Stimulated activated CD4-positive, alpha-beta T cell treated with anti-CD3 and anti-CD28 coated beads, TNF-alpha, amount 100 ng/mL, for 48 hours (primary cell): ENCODE data around the gene KLB.
"Not testable (repeated sequence)": the region's sequence is repeated elsewhere in the genome, so short reads cannot be mapped to it uniquely, and the experiment has no call there.

ENCODE experiments used
- DNase-seq, 3 donors: peaks; one replicate each; pipeline ENCODE4 v3.0.0-alpha.2; 2020; ENCODE audit warnings: low read depth in 3 of 3

The KLB gene

GRCh38 chr4:39426728-39427127, 20.0 kb downstream of the KLB start:
- DNase-seq: no peak

DNA sequence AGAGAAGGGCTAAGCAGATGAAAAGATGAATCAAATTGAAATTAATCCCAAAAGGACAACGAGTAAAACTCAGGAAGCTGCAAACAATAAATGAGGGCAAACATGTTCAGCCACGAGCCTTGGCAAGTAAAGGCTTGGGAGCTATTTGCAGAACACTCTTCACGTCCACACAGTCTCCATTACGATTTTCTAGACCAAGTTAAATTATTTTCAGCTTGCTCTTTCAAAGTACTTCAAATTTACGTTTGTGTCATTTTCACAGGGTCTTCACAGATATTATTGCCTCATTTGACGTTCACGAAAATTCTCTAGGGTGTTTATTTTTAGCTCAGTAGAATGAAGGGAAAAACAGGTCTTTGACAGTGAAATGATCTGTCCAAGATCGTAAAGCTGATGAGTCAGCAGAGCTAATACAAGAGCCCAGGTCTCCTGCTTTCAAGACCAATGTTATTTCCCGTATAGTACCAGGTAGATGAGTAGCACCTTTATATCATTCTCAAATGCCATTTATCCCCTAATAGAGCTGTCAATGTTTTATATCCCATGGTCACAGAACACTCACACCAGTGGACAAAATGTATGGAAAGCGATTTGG, 20.9 kb downstream of the KLB start:
- no peak for DNase-seq

- no peak for DNase-seq
Observed at GRCh38 chr4:39429476-39430334, 23.0 kb downstream of the KLB start.

- DNase-seq: no peak
Observed at GRCh38 chr4:39433878-39434492, 27.3 kb downstream of the KLB start.

GRCh38 chr4:39435659-39436563, 29.2 kb downstream of the KLB start:
- no peak for DNase-seq

- no peak for DNase-seq
Observed at GRCh38 chr4:39441593-39441992, 34.9 kb downstream of the KLB start.

DNA sequence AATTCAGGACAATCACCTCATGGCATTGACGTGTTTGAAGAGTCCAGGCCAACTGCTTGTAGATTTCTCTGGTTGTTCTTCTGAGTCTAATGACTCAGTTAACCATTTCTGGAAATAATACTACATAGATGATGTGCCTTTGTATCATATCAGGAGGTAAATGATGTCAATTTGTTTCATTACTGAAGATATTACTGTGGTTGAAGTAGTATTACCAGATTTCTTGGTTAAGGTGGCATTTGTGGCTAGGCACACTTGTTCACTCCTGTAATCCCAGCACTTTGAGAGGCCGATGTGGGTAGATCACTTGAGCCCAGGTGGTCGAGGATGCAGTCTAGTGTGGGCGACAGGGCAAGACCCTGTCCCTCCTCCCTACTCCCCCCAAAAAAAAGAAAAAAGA, 36.3 kb downstream of the KLB start:
- DNase-seq: no peak

DNA sequence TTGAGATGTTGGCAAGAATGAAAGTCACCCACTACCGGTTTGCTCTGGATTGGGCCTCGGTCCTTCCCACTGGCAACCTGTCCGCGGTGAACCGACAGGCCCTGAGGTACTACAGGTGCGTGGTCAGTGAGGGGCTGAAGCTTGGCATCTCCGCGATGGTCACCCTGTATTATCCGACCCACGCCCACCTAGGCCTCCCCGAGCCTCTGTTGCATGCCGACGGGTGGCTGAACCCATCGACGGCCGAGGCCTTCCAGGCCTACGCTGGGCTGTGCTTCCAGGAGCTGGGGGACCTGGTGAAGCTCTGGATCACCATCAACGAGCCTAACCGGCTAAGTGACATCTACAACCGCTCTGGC, 39.7 kb downstream of the KLB start:
- DNase-seq: no peak

- DNase-seq: peak in 1 of 3 donors; percentile 45
Observed at GRCh38 chr4:39446842-39447573, 40.3 kb downstream of the KLB start.

DNA sequence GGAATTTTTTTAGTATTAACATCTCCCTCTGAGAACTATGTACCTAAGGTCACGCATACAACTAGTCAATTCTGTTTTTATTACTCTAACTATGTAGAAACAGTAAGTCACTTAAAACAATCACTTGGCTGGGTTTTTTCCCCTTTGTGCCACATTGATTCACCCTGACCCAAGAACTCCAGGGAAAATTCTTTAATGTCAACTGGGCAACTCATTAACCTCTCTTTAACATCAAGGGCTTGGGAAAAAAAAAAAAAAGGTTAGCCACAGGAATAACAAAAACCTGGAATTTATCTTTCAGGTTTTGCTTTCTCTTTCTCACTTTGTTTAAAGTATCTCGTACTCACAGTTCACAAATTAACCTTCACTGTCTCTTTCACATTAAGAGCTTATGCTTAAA, 43.9 kb downstream of the KLB start:
- no peak for DNase-seq

GRCh38 chr4:39451423-39452023, 44.8 kb downstream of the KLB start:
- no peak for DNase-seq

DNA sequence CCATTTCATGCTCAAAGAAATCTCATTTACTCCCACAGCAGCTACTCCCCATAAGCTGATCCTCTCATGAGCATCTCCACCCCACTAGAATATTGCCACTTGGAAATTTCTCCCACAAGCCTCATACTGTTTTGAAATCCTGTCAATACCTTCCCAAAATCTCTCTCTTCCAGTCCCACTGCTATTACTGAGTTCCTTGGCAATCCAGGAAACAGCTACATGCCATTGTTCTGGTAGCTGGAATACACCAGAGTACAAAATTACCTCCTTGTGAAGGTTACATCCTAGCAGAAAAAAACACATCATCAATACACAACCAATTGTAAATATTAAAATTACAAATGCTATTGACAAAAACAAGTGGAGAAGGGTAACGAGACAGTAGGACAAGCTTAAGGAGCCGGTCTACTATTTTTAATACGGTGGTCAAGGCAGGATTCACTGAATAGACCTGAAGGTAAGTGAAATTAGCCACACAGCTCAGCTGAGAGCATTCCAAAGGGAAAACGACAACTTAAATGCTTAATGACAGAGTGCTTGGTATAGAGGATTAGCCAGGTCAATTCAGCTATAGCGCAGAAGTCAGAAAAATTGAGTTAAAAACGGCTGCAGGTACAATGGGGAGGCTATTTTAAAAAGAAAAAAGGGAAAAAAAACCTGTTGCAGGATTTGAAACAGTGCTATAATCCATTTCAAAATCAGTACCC, 45.6 kb downstream of the KLB start:
- no peak for DNase-seq

GRCh38 chr4:39452860-39453587, 46.3 kb downstream of the KLB start:
- no peak for DNase-seq

DNA sequence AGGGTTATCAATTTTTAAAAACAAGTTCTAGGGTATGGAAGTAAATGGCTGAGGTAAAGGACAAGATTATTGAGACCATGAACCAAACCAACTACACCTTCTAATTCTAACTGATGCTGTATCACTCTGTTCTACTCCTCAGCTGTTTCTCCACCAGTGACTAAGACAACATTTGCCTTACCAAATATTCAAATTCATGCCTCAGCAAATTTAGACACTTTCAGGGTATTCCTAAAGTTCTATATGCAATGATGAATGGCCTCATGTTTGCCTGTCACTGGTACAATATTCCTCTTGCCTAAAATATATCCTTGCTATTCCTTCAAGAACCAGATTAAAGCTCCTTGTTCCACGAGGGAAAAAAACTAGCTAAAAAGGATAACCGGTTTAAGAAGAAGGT, 47.0 kb downstream of the KLB start:
- no peak for DNase-seq

DNA sequence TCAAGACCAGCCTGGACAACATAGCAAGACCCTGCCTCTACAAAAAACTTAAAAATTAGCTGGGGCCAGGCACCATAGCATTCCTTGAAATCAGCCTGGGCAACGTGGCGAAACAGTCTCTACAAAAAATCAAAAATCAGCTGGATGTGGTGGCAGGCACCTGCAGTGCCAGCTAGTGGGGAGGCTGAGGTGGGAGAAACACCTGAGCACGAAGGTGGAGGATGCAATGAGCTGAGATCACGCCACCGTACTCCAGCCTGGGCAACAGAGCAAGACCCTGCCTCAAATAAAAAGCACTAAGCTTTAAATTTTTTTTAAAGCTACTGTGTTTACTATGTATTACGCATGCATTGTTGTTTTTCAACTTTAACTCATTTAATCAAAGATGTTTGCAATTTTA, 48.8 kb downstream of the KLB start:
- DNase-seq: no peak

- DNase-seq: no peak
Observed at GRCh38 chr4:39456946-39457763, 50.4 kb downstream of the KLB start.

DNA sequence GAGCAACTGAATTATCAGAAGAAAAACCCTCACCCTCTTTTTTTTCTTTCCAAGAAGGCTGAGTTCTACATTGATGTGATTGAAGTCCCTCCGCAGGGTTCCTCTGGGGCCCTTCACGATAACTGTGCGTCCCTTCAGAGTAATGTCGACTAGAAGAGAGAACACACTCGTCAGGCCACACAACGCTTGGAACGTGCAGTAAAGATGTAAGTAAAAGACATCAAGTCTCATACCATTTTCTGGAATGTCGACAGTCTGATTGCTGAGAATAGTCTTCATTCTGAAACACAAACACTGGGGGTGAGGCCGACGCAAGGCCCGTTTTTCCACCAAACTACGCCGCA, 51.4 kb downstream of the KLB start:
- DNase-seq: not testable (repeated sequence)

GRCh38 chr4:39458505-39459300, 52.0 kb downstream of the KLB start, which contains the start of the genes LIAS and RPL9:
TSS of gene LIAS (plus strand) at chr4:39459056. CDS start at chr4:39459118, 62 bp downstream.
TSS of gene RPL9 (minus strand) at chr4:39458922. CDS start at chr4:39458439, 483 bp downstream.
- DNase-seq: peak; percentile 81 to 92 (median 86)
